H9 (cell line): ENCODE results near the gene INTS13. TPM values are rescaled to one million over a fixed set of nuclear protein-coding genes. Genes with fewer than 3 reads are reported as not detected.

Experiments used
- DNase-seq: peaks from one replicate; pipeline ENCODE4 v3.0.0-alpha.2; 2017
- H2AFZ ChIP-seq: one replicate; pipeline ENCODE4 v1.6.1; 2013; ENCODE audit warnings: mild to moderate bottlenecking, low read length, control low read depth, moderate library complexity
- H2AK5ac ChIP-seq: 2 replicates; pipeline ENCODE4 v1.6.1; 2013; ENCODE audit warnings: low read length, control low read depth, mixed read lengths; ENCODE audit not compliant: insufficient read length
- H2BK120ac ChIP-seq: one replicate; pipeline ENCODE4 v1.6.1; 2013; ENCODE audit warnings: low read depth, mild to moderate bottlenecking, low read length, control low read depth, inconsistent platforms; ENCODE audit not compliant: poor library complexity, severe bottlenecking
- H2BK12ac ChIP-seq: 2 replicates; pipeline ENCODE4 v1.6.1; 2013; ENCODE audit warnings: low read length, control low read depth, mixed read lengths, low read depth; ENCODE audit not compliant: insufficient read length
- H2BK15ac ChIP-seq: 2 replicates; pipeline ENCODE4 v1.6.1; 2013; ENCODE audit warnings: low read depth, low read length, control low read depth
- H2BK20ac ChIP-seq: one replicate; pipeline ENCODE4 v1.6.1; 2013; ENCODE audit warnings: low read depth, mild to moderate bottlenecking, low read length, control low read depth, inconsistent platforms; ENCODE audit not compliant: poor library complexity, severe bottlenecking
- H2BK5ac ChIP-seq: 2 replicates; pipeline ENCODE4 v1.6.1; 2013; ENCODE audit warnings: low read length, control low read depth, mixed read lengths; ENCODE audit not compliant: insufficient read length
- H3K14ac ChIP-seq: 2 replicates; pipeline ENCODE4 v1.6.1; 2013; ENCODE audit warnings: low read length, control low read depth; ENCODE audit not compliant: insufficient read depth
- H3K18ac ChIP-seq: 2 replicates; pipeline ENCODE4 v1.6.1; 2013; ENCODE audit warnings: low read depth, mild to moderate bottlenecking, mixed read lengths, low read length, control low read depth; ENCODE audit not compliant: insufficient read length
- H3K23ac ChIP-seq: 2 replicates; pipeline ENCODE4 v1.6.1; 2013; ENCODE audit warnings: low read length, control low read depth, mixed read lengths, low read depth; ENCODE audit not compliant: insufficient read length
- H3K23me2 ChIP-seq: 2 replicates; pipeline ENCODE4 v1.6.1; 2013; ENCODE audit warnings: low read depth, mild to moderate bottlenecking, mixed read lengths, low read length, control low read depth; ENCODE audit not compliant: insufficient read length, poor library complexity, severe bottlenecking
- H3K27ac ChIP-seq: 2 replicates; pipeline ENCODE4 v1.5.1; 2013; ENCODE audit warnings: low read length, control low read depth, mixed read lengths, low read depth; ENCODE audit not compliant: insufficient read length
- H3K27me3 ChIP-seq: 2 replicates; pipeline ENCODE4 v1.6.1; 2013; ENCODE audit warnings: low read length, control low read depth, inconsistent platforms; ENCODE audit not compliant: insufficient read depth
- H3K4ac ChIP-seq: 2 replicates; pipeline ENCODE4 v1.6.1; 2013; ENCODE audit warnings: low read depth, mild to moderate bottlenecking, control low read depth, inconsistent platforms, low read length, moderate library complexity
- H3K4me1 ChIP-seq: 2 replicates; pipeline ENCODE4 v1.6.1; 2013; ENCODE audit warnings: low read length, control low read depth, inconsistent platforms; ENCODE audit not compliant: insufficient read depth
- H3K4me2 ChIP-seq: 2 replicates; pipeline ENCODE4 v1.6.1; 2013; ENCODE audit warnings: low read length, control low read depth, mixed read lengths; ENCODE audit not compliant: insufficient read length, insufficient read depth
- H3K56ac ChIP-seq: 2 replicates; pipeline ENCODE4 v1.6.1; 2013; ENCODE audit warnings: low read depth, mild to moderate bottlenecking, mixed read lengths, low read length, control low read depth; ENCODE audit not compliant: insufficient read length
- H3K79me1 ChIP-seq: 2 replicates; pipeline ENCODE4 v1.6.1; 2013; ENCODE audit warnings: low read depth, mild to moderate bottlenecking, moderate library complexity, low read length, control low read depth, inconsistent platforms; ENCODE audit not compliant: insufficient read depth, poor library complexity, severe bottlenecking
- H3K79me2 ChIP-seq: 2 replicates; pipeline ENCODE4 v1.6.1; 2013; ENCODE audit warnings: low read length, control low read depth, inconsistent platforms; ENCODE audit not compliant: insufficient read depth
- H3K9ac ChIP-seq: 2 replicates; pipeline ENCODE4 v1.6.1; 2013; ENCODE audit warnings: low read length, control low read depth, mixed read lengths; ENCODE audit not compliant: insufficient read length; ENCODE audit errors: extremely low read depth
- H3K9me3 ChIP-seq: one replicate; pipeline ENCODE4 v1.6.1; 2013; ENCODE audit warnings: low read depth, low read length, inconsistent platforms; ENCODE audit not compliant: control insufficient read depth
- H3T11ph ChIP-seq: one replicate; pipeline ENCODE4 v1.6.1; 2013; ENCODE audit warnings: mild to moderate bottlenecking, low read length, control low read depth, inconsistent platforms
- H4K20me1 ChIP-seq: one replicate; pipeline ENCODE4 v1.6.1; 2013; ENCODE audit not compliant: control insufficient read depth, insufficient read length, insufficient read depth
- H4K5ac ChIP-seq: 2 replicates; pipeline ENCODE4 v1.6.1; 2013; ENCODE audit warnings: low read depth, mild to moderate bottlenecking, mixed read lengths, low read length, control low read depth; ENCODE audit not compliant: insufficient read length
- H4K8ac ChIP-seq: replicated peaks from 2 replicates; pipeline ENCODE4 v1.6.1; 2013; ENCODE audit warnings: low read length, control low read depth, mixed read lengths, low read depth; ENCODE audit not compliant: insufficient read length
- H4K91ac ChIP-seq: 2 replicates; pipeline ENCODE4 v1.6.1; 2013; ENCODE audit warnings: low read depth, mild to moderate bottlenecking, moderate library complexity, mixed read lengths, low read length, control low read depth; ENCODE audit not compliant: insufficient read length
- H3K27ac Mint-ChIP-seq, 3 experiments: 2 replicates in 2 of 3; 3 replicates in 1 of 3; pipeline ENCODE4 v1.8.0; 2020 to 2021; ENCODE audit warnings: mixed read lengths in 3 of 3, mild to moderate bottlenecking in 1 of 3, moderate library complexity in 1 of 3
- H3K27me3 Mint-ChIP-seq: 2 replicates; pipeline ENCODE4 v1.8.0; 2021; ENCODE audit warnings: low read depth, mild to moderate bottlenecking, moderate library complexity, mixed read lengths
- H3K36me3 Mint-ChIP-seq, 3 experiments: 2 replicates in 2 of 3; 3 replicates in 1 of 3; pipeline ENCODE4 v1.8.0; 2020 to 2021; ENCODE audit warnings: low read depth in 3 of 3, mixed read lengths in 3 of 3; ENCODE audit not compliant: insufficient read depth in 1 of 3
- H3K4me1 Mint-ChIP-seq, 2 experiments: 2 replicates each; pipeline ENCODE4 v1.8.0; 2020; ENCODE audit warnings: mixed read lengths in 2 of 2
- H3K4me3 Mint-ChIP-seq, 2 experiments: 2 replicates in 1 of 2; 3 replicates in 1 of 2; pipeline ENCODE4 v1.8.0; 2020 to 2021; ENCODE audit warnings: mild to moderate bottlenecking in 2 of 2, mixed read lengths in 2 of 2, moderate library complexity in 1 of 2
- H3K9me3 Mint-ChIP-seq, 2 experiments: 2 replicates in 1 of 2; 3 replicates in 1 of 2; pipeline ENCODE4 v1.8.0; 2020; ENCODE audit warnings: mild to moderate bottlenecking in 2 of 2, mixed read lengths in 2 of 2, moderate library complexity in 1 of 2
- WGBS: extraction: QIAGEN DNeasy Blood & Tissue Kit; methylation state at CpG from one replicate; pipeline ENCODE4 v1.1.7; 2013; ENCODE audit warnings: missing lambda C conversion rate, low lambda C conversion rate, mixed read lengths; ENCODE audit not compliant: insufficient read length; ENCODE audit errors: extremely low coverage; 5-methylcytosine and 5-hydroxymethylcytosine counted together
- total RNA-seq: library from RNA; stranded (reverse); gene quantifications from 2 replicates; pipeline ENCODE4 v1.2.1, GENCODE V29; 2021
- TF ChIP-seq, protein P1 (sequence below): fragments of 200-600 bp; sonication (generic); conservative IDR thresholded peaks from 3 replicates; pipeline ENCODE4 v1.8.0; 2021; ENCODE audit warnings: antibody characterized with exemption, mild to moderate bottlenecking

The INTS13 gene
- total RNA-seq, 1 experiment from 2014 or later: 39.1 TPM

- H3K9ac ChIP-seq: no peak overlapping the region
- H3K56ac ChIP-seq: no peak overlapping the region
- no peak overlapping the region for H2BK20ac ChIP-seq
- H2AFZ ChIP-seq: no peak overlapping the region
- Mint-ChIP-seq H3K4me1 (no peaks in the 10 kb centered on the region), H3K4me3 (no peak overlapping the region), H3K27me3 (no peaks in the 10 kb centered on the region), H3K27ac (no peak overlapping the region), H3K9me3 (no peaks in the 10 kb centered on the region), H3K36me3 (peaks cover 2 to 38% (median 21%) of the 10 kb centered on the region in 3 experiments; a peak in 5 of 7 replicates)
- H4K91ac ChIP-seq: no peak overlapping the region
- H4K5ac ChIP-seq: no peak overlapping the region
- H2BK5ac ChIP-seq: no peak overlapping the region
- H3K9me3 ChIP-seq: no peaks in the 10 kb centered on the region
- H3K4ac ChIP-seq: no peak overlapping the region
- no peak overlapping the region for H2BK15ac ChIP-seq
- TF ChIP-seq, protein P1, sequence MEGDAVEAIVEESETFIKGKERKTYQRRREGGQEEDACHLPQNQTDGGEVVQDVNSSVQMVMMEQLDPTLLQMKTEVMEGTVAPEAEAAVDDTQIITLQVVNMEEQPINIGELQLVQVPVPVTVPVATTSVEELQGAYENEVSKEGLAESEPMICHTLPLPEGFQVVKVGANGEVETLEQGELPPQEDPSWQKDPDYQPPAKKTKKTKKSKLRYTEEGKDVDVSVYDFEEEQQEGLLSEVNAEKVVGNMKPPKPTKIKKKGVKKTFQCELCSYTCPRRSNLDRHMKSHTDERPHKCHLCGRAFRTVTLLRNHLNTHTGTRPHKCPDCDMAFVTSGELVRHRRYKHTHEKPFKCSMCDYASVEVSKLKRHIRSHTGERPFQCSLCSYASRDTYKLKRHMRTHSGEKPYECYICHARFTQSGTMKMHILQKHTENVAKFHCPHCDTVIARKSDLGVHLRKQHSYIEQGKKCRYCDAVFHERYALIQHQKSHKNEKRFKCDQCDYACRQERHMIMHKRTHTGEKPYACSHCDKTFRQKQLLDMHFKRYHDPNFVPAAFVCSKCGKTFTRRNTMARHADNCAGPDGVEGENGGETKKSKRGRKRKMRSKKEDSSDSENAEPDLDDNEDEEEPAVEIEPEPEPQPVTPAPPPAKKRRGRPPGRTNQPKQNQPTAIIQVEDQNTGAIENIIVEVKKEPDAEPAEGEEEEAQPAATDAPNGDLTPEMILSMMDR: no peak
- H2AK5ac ChIP-seq: no peak overlapping the region
- no peaks in the 10 kb centered on the region for H4K20me1 ChIP-seq
- no CpG with 5 or more reads among the region's 3 CpGs for WGBS
- H3K23me2 ChIP-seq: no peaks in the 10 kb centered on the region
- H3K79me1 ChIP-seq: no peaks in the 10 kb centered on the region
- H3K4me1 ChIP-seq: no peaks in the 10 kb centered on the region
- no peak overlapping the region for H3K23ac ChIP-seq
- no peak overlapping the region for H3K4me2 ChIP-seq
- no peak overlapping the region for H4K8ac ChIP-seq
- no peak for DNase-seq
- no peak overlapping the region for H3K14ac ChIP-seq
- no peak overlapping the region for H3T11ph ChIP-seq
- H3K18ac ChIP-seq: no peak overlapping the region
- no peaks in the 10 kb centered on the region for H3K79me2 ChIP-seq
- H3K27me3 ChIP-seq: no peaks in the 10 kb centered on the region
- H3K27ac ChIP-seq: no peak overlapping the region
- H2BK12ac ChIP-seq: no peak overlapping the region
- H2BK120ac ChIP-seq: no peak overlapping the region
These were observed 29.1 kb upstream of the INTS13 start for GRCh38 chr12:26966842-26967241.
